ENCODE measurements around the gene C5orf58. TPM values are rescaled to one million over a fixed set of nuclear protein-coding genes. Genes with fewer than 3 reads are reported as not detected.
A peak's percentile ranks its signal among the peaks of the same experiment; 100 is the strongest.

The C5orf58 gene
- total RNA-seq, 2 donors from 2014 or later: not detected

- no peaks in the 10 kb centered on the region for H3K36me3 ChIP-seq
- no peak for TF ChIP-seq CTCF (IDR thresholded peaks at IDR 0.05)
- intact Hi-C loops (cut with DNase I): no loop called here
- H3K4me3 ChIP-seq: no peak overlapping the region
- H3K9me3 ChIP-seq: no peaks in the 10 kb centered on the region
- peak; percentile 58 for DNase-seq
- peaks cover 3% of the 10 kb centered on the region for H3K4me1 ChIP-seq
- H3K27me3 ChIP-seq: no peaks in the 10 kb centered on the region
- H3K9ac ChIP-seq (ENCODE audit: low read depth in 2 of 2, low read length in 2 of 2): peak overlapping the region in 1 of 2 donors; percentile 26
- peak overlapping the region; percentile 4 for H3K27ac ChIP-seq
These were observed 46.0 kb downstream of the C5orf58 start for GRCh38 chr5:170278611-170279458.

DNA sequence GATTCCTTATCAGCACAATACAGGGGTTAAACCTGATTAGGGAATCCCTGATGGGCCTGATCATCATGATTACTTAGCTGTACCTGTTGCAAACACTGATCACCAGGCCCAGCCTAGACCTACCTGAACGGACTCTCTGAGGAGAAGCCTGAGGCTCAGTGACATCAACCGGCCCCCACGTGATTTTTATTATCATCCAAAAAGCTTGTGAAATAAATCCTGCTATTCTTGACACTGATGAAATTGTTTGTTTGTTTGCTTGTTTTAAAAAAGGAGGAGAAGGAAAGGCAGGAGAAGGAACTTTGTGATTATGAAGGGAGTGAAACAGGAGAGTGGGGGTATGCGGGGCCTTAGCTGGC lies 46.7 kb downstream of the C5orf58 start:
- Histone ChIP-seq H3K4me3 (no peak overlapping the region), H3K9me3 (no peaks in the 10 kb centered on the region), H3K27ac (peak overlapping the region; percentile 4), H3K36me3 (no peaks in the 10 kb centered on the region), H3K27me3 (no peaks in the 10 kb centered on the region), H3K4me1 (peaks cover 3% of the 10 kb centered on the region), H3K9ac (ENCODE audit: low read depth in 2 of 2, low read length in 2 of 2) (no peak overlapping the region)
- no peak for DNase-seq
- TF ChIP-seq CTCF (IDR thresholded peaks at IDR 0.05): no peak
- intact Hi-C loops (cut with DNase I): no loop called here

DNA sequence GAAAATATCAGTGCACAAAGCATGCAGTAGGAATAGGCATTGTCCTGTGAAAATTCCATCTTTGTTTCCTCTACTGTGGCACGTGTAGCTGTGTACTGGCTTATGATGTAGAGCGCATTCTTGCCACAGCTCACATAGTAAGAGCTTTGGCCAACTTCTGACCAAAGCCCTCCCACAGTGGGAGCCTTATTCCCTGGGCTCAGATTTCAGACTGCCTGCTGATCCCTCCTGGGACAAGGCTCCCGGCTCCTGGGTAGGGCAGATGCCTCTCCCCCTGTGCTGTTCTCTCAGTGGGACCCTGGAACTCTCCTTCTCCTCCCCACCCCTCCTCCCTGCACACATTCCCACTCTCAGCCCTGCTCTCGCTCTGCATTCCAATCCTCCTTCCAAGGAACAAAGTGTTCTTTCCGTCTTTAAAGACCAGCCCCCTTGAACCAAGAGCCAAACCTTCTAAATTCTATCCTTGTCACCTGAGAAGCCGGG lies 47.3 kb downstream of the C5orf58 start:
- no peak for TF ChIP-seq CTCF (IDR thresholded peaks at IDR 0.05)
- H3K9ac ChIP-seq (ENCODE audit: low read depth in 2 of 2, low read length in 2 of 2): peak overlapping the region in 1 of 2 donors; percentile 42
- peak overlapping the region; percentile 4 for H3K27ac ChIP-seq
- H3K27me3 ChIP-seq: no peaks in the 10 kb centered on the region
- no peaks in the 10 kb centered on the region for H3K9me3 ChIP-seq
- no peak overlapping the region for H3K4me3 ChIP-seq
- peaks cover 3% of the 10 kb centered on the region for H3K4me1 ChIP-seq
- intact Hi-C loops (cut with DNase I): no loop called here
- no peak for DNase-seq
- no peaks in the 10 kb centered on the region for H3K36me3 ChIP-seq

DNA sequence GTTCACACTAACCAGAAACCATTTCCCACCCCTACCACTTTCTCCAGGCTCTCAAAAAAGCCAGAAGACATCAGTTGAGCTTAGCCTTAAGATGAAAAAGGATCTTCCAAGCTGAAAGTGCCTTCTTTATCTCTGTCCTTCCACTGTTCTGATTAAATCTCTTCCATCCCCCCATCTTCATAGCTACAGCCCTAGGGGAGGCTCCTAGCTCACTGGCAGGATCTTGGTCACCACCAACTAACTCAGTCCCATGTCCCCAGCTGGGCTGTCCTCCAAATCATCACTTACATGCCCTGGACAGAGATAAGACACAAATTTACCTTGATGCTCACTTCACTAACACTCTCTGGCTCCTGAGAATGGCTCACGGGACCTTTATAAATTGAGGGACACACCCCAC lies 50.5 kb downstream of the C5orf58 start:
- Histone ChIP-seq H3K27ac (no peak overlapping the region), H3K9ac (ENCODE audit: low read depth in 2 of 2, low read length in 2 of 2) (no peak overlapping the region), H3K9me3 (no peaks in the 10 kb centered on the region), H3K36me3 (no peaks in the 10 kb centered on the region), H3K4me3 (no peak overlapping the region), H3K27me3 (no peaks in the 10 kb centered on the region), H3K4me1 (peaks cover 3% of the 10 kb centered on the region)
- intact Hi-C loops (cut with DNase I): no loop called here
- no peak for DNase-seq
- TF ChIP-seq CTCF (IDR thresholded peaks at IDR 0.05): no peak

- Histone ChIP-seq H3K36me3 (no peaks in the 10 kb centered on the region), H3K27ac (no peak overlapping the region), H3K9me3 (no peaks in the 10 kb centered on the region), H3K4me3 (no peak overlapping the region), H3K9ac (ENCODE audit: low read depth in 2 of 2, low read length in 2 of 2) (no peak overlapping the region), H3K27me3 (no peaks in the 10 kb centered on the region), H3K4me1 (peaks cover 3% of the 10 kb centered on the region)
- TF ChIP-seq CTCF (IDR thresholded peaks at IDR 0.05): no peak
- DNase-seq: no peak
- intact Hi-C loops (cut with DNase I): no loop called here
These were observed 51.4 kb downstream of the C5orf58 start for GRCh38 chr5:170284231-170284630.

Data from colonic mucosa (tissue), 4 donors.